HepG2 (cell line): ENCODE data around the gene MOBP. TPM values are rescaled to one million over a fixed set of nuclear protein-coding genes. Genes with fewer than 3 reads are reported as not detected.

Experiments
- EP300 ChIP-seq, 3 experiments: sonication (generic) in 1 of 3; formaldehyde crosslinking in 1 of 3; IDR thresholded peaks; 2 replicates each; pipeline versions ENCODE4 v1.5.1 to v1.6.1; 2011 to 2020; ENCODE audit warnings: low read depth in 2 of 3, low read length in 2 of 3, borderline replicate concordance in 1 of 3, improper control_type of control experiment in 1 of 3, mild to moderate bottlenecking in 1 of 3, missing genetic modification reagents in 1 of 3, moderate library complexity in 1 of 3
- MED8 ChIP-seq: sonication (generic); formaldehyde crosslinking; IDR thresholded peaks from 2 replicates; pipeline ENCODE4 v1.8.1; 2023; ENCODE audit warnings: mild to moderate bottlenecking, missing genetic modification reagents; ENCODE audit not compliant: insufficient replicate concordance
- NFRKB ChIP-seq: fragments of 450-650 bp; IDR thresholded peaks from 2 replicates; pipeline ENCODE4 v1.6.1; 2017
- SMYD3 ChIP-seq: sonication (generic); formaldehyde crosslinking; IDR thresholded peaks from 2 replicates; pipeline ENCODE4 v1.8.1; 2023; ENCODE audit warnings: mild to moderate bottlenecking, missing genetic modification reagents
- TBL1XR1 ChIP-seq: fragments of 150-350 bp; IDR thresholded peaks from 2 replicates; pipeline ENCODE4 v1.6.1; 2014; ENCODE audit warnings: borderline replicate concordance, low read length; ENCODE audit not compliant: partially characterized antibody
- XRCC5 ChIP-seq: fragments of 200-400 bp; formaldehyde crosslinking; optimal IDR thresholded peaks from 2 replicates; pipeline ENCODE3; 2017; ENCODE audit warnings: mild to moderate bottlenecking, low read length
- ZNF7 ChIP-seq: IDR thresholded peaks from 2 replicates; pipeline ENCODE4 v1.6.1; 2016; ENCODE audit warnings: missing biosample characterization, missing genetic modification reagents
- polyA plus RNA-seq, 8 experiments: library from polyadenylated mRNA; depleted of rRNA in 3 of 8; stranded (reverse) in 7 of 8; unstranded in 1 of 8; fragments of >200 nt; fragmentation: Illumina TruSeq in 4 of 8; extraction: Trizol in 4 of 8; gene quantifications; 2 replicates each; pipeline versions ENCODE4 v1.2.1 to v1.2.3, GENCODE V29; 2011 to 2016; ENCODE audit warnings: low read depth in 4 of 8, missing spikeins in 1 of 8, mixed read lengths in 1 of 8; ENCODE audit not compliant: insufficient read depth in 1 of 8
- total RNA-seq, 5 experiments: library from RNA; depleted of rRNA; stranded (reverse); fragments of >200 nt; fragmentation: Illumina TruSeq; extraction: Trizol; gene quantifications; 2 replicates each; pipeline ENCODE4 v1.2.3, GENCODE V29; 2016; ENCODE audit warnings: low read depth in 1 of 5
- TF ChIP-seq, protein P1 (sequence below): sonication (generic); formaldehyde crosslinking; IDR thresholded peaks from 2 replicates; pipeline ENCODE4 v1.4.0; 2020; ENCODE audit warnings: missing genetic modification reagents
- TF ChIP-seq, protein P2 (sequence below): sonication (generic); formaldehyde crosslinking; IDR thresholded peaks from 2 replicates; pipeline ENCODE4 v1.4.0; 2020; ENCODE audit warnings: missing genetic modification reagents
- TF ChIP-seq, protein P3 (sequence below): sonication (generic); formaldehyde crosslinking; IDR thresholded peaks from 2 replicates; pipeline ENCODE4 v1.4.0; 2020; ENCODE audit warnings: missing genetic modification reagents

Gene MOBP
- total and polyA plus RNA-seq, 2 of the 13 experiments (the other 11 are each of a cell fraction or from before 2014, with no cell fraction given), result not detected

DNA sequence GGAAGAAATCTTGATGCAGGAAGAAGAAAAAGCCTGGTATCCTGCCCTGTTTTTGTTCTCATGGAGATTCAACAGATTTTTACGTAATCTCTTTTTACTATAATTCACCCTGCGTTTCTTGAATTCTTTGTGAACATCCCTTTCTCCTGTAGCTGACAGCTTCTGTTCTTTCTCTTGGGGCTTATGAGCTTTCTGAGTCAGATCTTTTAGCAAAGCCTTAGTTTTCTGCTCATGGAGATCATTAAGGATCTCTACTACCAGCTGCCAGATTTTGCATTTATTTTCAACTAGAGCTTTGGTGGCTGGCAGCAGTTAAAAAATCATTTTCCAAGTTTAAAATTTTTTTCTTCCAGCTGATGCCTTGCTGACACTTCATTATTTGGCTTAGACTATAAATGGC lies 51.6 kb downstream of the MOBP start (continued):
- TF ChIP-seq, protein P1, sequence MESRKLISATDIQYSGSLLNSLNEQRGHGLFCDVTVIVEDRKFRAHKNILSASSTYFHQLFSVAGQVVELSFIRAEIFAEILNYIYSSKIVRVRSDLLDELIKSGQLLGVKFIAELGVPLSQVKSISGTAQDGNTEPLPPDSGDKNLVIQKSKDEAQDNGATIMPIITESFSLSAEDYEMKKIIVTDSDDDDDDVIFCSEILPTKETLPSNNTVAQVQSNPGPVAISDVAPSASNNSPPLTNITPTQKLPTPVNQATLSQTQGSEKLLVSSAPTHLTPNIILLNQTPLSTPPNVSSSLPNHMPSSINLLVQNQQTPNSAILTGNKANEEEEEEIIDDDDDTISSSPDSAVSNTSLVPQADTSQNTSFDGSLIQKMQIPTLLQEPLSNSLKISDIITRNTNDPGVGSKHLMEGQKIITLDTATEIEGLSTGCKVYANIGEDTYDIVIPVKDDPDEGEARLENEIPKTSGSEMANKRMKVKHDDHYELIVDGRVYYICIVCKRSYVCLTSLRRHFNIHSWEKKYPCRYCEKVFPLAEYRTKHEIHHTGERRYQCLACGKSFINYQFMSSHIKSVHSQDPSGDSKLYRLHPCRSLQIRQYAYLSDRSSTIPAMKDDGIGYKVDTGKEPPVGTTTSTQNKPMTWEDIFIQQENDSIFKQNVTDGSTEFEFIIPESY (CRISPR knock-in tag), result no peak
- TF ChIP-seq SMYD3 (CRISPR knock-in tag), result no peak
- TF ChIP-seq MED8 (CRISPR knock-in tag), result no peak
- no peak for TF ChIP-seq XRCC5
- no peak for TF ChIP-seq ZNF7 (CRISPR knock-in tag)
- no peak for TF ChIP-seq TBL1XR1
- no peak for TF ChIP-seq EP300 (IDR thresholded peaks at IDR 0.05; ENCODE audit: low read depth in 2 of 2, low read length in 2 of 2)
- no peak for TF ChIP-seq EP300 (CRISPR knock-in tag; IDR thresholded peaks at IDR 0.05; ENCODE audit: borderline replicate concordance)
- no peak for TF ChIP-seq NFRKB
- TF ChIP-seq, protein P2, sequence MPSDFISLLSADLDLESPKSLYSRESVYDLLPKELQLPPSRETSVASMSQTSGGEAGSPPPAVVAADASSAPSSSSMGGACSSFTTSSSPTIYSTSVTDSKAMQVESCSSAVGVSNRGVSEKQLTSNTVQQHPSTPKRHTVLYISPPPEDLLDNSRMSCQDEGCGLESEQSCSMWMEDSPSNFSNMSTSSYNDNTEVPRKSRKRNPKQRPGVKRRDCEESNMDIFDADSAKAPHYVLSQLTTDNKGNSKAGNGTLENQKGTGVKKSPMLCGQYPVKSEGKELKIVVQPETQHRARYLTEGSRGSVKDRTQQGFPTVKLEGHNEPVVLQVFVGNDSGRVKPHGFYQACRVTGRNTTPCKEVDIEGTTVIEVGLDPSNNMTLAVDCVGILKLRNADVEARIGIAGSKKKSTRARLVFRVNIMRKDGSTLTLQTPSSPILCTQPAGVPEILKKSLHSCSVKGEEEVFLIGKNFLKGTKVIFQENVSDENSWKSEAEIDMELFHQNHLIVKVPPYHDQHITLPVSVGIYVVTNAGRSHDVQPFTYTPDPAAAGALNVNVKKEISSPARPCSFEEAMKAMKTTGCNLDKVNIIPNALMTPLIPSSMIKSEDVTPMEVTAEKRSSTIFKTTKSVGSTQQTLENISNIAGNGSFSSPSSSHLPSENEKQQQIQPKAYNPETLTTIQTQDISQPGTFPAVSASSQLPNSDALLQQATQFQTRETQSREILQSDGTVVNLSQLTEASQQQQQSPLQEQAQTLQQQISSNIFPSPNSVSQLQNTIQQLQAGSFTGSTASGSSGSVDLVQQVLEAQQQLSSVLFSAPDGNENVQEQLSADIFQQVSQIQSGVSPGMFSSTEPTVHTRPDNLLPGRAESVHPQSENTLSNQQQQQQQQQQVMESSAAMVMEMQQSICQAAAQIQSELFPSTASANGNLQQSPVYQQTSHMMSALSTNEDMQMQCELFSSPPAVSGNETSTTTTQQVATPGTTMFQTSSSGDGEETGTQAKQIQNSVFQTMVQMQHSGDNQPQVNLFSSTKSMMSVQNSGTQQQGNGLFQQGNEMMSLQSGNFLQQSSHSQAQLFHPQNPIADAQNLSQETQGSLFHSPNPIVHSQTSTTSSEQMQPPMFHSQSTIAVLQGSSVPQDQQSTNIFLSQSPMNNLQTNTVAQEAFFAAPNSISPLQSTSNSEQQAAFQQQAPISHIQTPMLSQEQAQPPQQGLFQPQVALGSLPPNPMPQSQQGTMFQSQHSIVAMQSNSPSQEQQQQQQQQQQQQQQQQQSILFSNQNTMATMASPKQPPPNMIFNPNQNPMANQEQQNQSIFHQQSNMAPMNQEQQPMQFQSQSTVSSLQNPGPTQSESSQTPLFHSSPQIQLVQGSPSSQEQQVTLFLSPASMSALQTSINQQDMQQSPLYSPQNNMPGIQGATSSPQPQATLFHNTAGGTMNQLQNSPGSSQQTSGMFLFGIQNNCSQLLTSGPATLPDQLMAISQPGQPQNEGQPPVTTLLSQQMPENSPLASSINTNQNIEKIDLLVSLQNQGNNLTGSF, result no peak
- TF ChIP-seq, protein P3, sequence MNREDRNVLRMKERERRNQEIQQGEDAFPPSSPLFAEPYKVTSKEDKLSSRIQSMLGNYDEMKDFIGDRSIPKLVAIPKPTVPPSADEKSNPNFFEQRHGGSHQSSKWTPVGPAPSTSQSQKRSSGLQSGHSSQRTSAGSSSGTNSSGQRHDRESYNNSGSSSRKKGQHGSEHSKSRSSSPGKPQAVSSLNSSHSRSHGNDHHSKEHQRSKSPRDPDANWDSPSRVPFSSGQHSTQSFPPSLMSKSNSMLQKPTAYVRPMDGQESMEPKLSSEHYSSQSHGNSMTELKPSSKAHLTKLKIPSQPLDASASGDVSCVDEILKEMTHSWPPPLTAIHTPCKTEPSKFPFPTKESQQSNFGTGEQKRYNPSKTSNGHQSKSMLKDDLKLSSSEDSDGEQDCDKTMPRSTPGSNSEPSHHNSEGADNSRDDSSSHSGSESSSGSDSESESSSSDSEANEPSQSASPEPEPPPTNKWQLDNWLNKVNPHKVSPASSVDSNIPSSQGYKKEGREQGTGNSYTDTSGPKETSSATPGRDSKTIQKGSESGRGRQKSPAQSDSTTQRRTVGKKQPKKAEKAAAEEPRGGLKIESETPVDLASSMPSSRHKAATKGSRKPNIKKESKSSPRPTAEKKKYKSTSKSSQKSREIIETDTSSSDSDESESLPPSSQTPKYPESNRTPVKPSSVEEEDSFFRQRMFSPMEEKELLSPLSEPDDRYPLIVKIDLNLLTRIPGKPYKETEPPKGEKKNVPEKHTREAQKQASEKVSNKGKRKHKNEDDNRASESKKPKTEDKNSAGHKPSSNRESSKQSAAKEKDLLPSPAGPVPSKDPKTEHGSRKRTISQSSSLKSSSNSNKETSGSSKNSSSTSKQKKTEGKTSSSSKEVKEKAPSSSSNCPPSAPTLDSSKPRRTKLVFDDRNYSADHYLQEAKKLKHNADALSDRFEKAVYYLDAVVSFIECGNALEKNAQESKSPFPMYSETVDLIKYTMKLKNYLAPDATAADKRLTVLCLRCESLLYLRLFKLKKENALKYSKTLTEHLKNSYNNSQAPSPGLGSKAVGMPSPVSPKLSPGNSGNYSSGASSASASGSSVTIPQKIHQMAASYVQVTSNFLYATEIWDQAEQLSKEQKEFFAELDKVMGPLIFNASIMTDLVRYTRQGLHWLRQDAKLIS (CRISPR knock-in tag), result no peak
